ENCODE measurements around the gene GNAT1. TPM values are rescaled to one million over a fixed set of nuclear protein-coding genes. Genes with fewer than 3 reads are reported as not detected.

GNAT1 gene
- total RNA-seq, 6 donors from 2014 or later = 0.10 to 0.40 TPM; not detected in 4

- ATAC-seq (ENCODE audit: low FRiP score in 2 of 2) = peak in 1 of 2 donors; percentile 12
- no peak for DNase-seq
Observed at GRCh38 chr3:50194903-50195500, 3.6 kb downstream of the GNAT1 start.

DNA sequence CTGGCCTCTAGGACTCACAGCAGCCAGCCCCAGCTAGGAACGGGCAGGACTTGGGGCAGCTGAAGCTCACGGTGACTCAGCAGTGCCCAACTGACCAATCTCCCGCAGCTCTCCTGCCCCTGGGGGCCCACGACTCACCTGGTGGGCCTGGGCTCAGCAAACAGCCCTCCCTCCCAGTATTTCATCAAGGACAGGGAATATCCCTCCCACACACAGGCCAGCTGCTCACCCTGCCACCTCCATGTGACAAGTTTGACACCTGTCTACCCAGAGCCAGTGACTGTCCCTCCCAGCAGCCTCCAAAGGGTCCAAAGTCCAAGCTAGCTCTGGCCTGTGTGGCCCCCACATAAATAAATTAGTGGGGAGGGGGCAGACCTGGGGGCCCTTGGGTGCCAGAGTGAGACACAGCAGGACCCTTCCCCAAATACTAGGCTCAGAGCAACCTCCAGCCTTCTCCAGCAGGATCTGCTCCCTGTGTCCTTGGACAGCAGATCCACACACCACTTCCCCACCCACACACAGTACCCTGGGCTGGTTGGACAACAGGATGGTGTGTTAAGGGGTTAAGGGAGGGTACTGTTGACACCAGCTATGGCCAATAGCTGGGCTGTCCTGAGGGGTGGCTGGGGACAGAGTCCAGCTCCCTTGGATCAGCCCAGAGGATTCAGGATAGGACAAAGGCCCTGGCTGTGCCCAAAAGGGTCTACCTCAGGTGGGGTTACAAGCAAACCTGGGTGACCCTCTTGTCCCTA lies 4.3 kb downstream of the GNAT1 start:
- DNase-seq = no peak
- Histone ChIP-seq H3K4me3 (no peak overlapping the region), H3K9me3 (no peaks in the 10 kb centered on the region), H3K4me1 (peaks cover 12 to 30% (median 16%) of the 10 kb centered on the region in 4 donors), H3K27me3 (peaks cover 2 to 22% (median 14%) of the 10 kb centered on the region in 4 donors), H3K36me3 (no peaks in the 10 kb centered on the region), H3K27ac (no peak overlapping the region)
- 60 to 72% methylated on average over 2 to 4 of the region's 4 CpGs for WGBS, 2 donors
- no peak for TF ChIP-seq POLR2AphosphoS5 (IDR thresholded peaks at IDR 0.05)
- no peak for ATAC-seq (ENCODE audit: low FRiP score in 2 of 2)

More at GRCh38 chr3:50194903-50195500, 3.6 kb downstream of the GNAT1 start:
- Histone ChIP-seq H3K36me3 (no peaks in the 10 kb centered on the region), H3K4me1 (peaks cover 12 to 30% (median 16%) of the 10 kb centered on the region in 4 donors), H3K27me3 (peaks cover 2 to 22% (median 14%) of the 10 kb centered on the region in 4 donors), H3K4me3 (peak overlapping the region in 1 of 4 donors; percentile 13), H3K9me3 (no peaks in the 10 kb centered on the region), H3K27ac (no peak overlapping the region)
- TF ChIP-seq CTCF (IDR thresholded peaks at IDR 0.05) (no peak), POLR2A (IDR thresholded peaks at IDR 0.05) (no peak), EP300 (IDR thresholded peaks at IDR 0.05) (no peak), POLR2AphosphoS5 (IDR thresholded peaks at IDR 0.05) (no peak)
- WGBS, 2 donors = 57 to 64% methylated on average over 8 to 13 of the region's 14 CpGs

DNA sequence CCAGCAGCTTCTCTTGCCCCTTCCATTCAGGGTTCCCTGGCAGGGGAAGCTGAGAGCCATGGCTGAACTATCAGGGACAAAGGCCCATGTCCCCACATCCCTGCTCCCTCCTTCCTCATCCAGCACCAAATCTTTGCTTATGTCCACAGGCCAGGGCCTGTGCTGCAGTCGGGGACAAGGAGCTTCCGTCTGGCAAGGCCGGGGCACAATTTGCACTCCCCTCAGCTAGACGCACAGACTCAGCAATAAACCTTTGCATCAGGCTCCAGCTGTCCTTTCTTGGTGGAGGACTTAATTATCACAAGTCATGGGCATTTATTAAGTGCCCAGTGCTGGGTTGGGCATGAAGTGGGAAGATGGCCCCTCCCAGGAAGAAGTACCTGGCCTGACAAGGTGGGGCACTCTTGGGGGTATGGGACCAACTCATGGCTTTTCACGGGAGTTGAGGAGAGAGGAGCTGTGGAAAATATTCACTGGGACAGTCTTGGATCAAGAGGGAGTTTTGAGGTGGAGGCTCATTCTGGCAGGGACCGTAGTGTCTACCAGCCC lies 4.9 kb downstream of the GNAT1 start:
- ATAC-seq (ENCODE audit: low FRiP score in 2 of 2) (no peak), DNase-seq (no peak)
- WGBS, 2 donors = 89 to 90% methylated on average over 6 of the region's 6 CpGs
- TF ChIP-seq POLR2AphosphoS5 (IDR thresholded peaks at IDR 0.05) (no peak), CTCF (IDR thresholded peaks at IDR 0.05) (no peak), EP300 (IDR thresholded peaks at IDR 0.05) (no peak), POLR2A (IDR thresholded peaks at IDR 0.05) (no peak)
- H3K36me3 ChIP-seq = no peaks in the 10 kb centered on the region
- H3K4me1 ChIP-seq = peaks cover 12 to 30% (median 16%) of the 10 kb centered on the region in 4 donors
- H3K4me3 ChIP-seq = no peak overlapping the region
- H3K9me3 ChIP-seq = no peaks in the 10 kb centered on the region
- no peak overlapping the region for H3K27ac ChIP-seq
- H3K27me3 ChIP-seq = peaks cover 2 to 22% (median 14%) of the 10 kb centered on the region in 4 donors

DNA sequence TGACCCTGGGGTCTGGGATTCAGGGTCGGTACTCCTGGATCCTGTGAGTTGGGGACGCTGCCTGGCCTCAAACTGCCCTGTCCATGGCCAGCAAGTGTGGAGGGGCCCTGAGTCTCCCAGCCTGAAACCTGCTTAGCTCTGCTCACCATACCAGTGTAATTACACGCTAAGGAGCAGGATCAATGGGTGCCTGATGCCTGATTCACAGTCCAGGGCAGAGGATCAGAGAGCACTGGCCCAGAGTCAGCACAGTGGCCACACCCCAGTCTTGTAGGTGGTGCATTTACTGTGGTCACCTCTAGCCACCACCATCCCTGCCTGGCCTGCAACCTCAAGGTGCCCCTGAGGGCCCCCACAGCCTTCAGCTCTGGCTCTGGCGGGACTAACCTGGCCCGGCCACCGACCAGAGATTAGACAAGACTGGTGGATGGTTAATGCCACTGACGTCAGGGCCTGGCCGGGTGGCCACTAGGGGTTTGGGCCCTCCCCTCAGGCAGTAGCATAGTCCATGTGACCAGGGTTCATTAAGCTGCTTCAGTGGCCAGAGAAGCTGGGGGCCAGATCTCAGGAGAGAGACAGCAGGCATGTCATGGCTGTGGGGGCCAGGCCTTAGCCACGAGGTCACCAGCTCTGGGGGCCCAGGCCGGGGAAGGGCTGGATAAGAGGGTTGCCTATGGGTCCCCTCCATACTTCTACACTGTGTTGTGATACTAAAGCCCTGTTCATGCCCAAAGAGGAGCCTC lies 10.3 kb downstream of the GNAT1 start:
- peak in 1 of 2 donors; percentile 8 for ATAC-seq (ENCODE audit: low FRiP score in 2 of 2)
- Histone ChIP-seq H3K27ac (no peak overlapping the region), H3K9me3 (no peaks in the 10 kb centered on the region), H3K36me3 (no peaks in the 10 kb centered on the region), H3K4me3 (no peak overlapping the region), H3K27me3 (peaks cover 0 to 39% (median 16%) of the 10 kb centered on the region in 4 donors), H3K4me1 (peaks cover 14 to 19% (median 17%) of the 10 kb centered on the region in 4 donors)
- whole genome bisulfite sequencing, 2 donors = 90% methylated on average over 2 to 7 of the region's 10 CpGs
- no peak for TF ChIP-seq POLR2A (IDR thresholded peaks at IDR 0.05)
- TF ChIP-seq CTCF (IDR thresholded peaks at IDR 0.05) = no peak
- TF ChIP-seq EP300 (IDR thresholded peaks at IDR 0.05) = no peak
- DNase-seq = no peak

Measured in upper lobe of left lung (tissue), 6 donors.